ENCODE data around the gene LGALS3BP. TPM values are rescaled to one million over a fixed set of nuclear protein-coding genes. Genes with fewer than 3 reads are reported as not detected.

LGALS3BP gene
- total and polyA plus RNA-seq, 2 of the 4 experiments (the other 2 are of a cell fraction), result 33.7 to 273 TPM

- H2BK5ac ChIP-seq (ENCODE audit: low read depth, low read length, poor library complexity, severe bottlenecking), result no peak overlapping the region
- H2BK15ac ChIP-seq (ENCODE audit: low read depth, low read length), result no peak overlapping the region
- no peak for ATAC-seq (ENCODE audit: low read depth)
- dilution Hi-C loops (cut with HindIII; ENCODE audit: low sequenced_read_pairs, unreplicated experiment) (no loop called here), intact Hi-C loops (cut with micrococcal nuclease) (no loop called here), in situ Hi-C loops (cut with MboI; ENCODE audit: low sequenced_read_pairs) (no loop called here)
- no peak overlapping the region for H3K14ac ChIP-seq (replicated peaks; ENCODE audit: low read depth, low read length)
- no peak overlapping the region for H3K4ac ChIP-seq (ENCODE audit: low read depth, low read length)
- no peak overlapping the region for H3K56ac ChIP-seq (ENCODE audit: extremely low read depth, insufficient read depth, low read length)
- no peaks in the 10 kb centered on the region for H3K36me3 ChIP-seq (ENCODE audit: control insufficient read depth, insufficient read depth, low read length)
- no peak overlapping the region for H4K5ac ChIP-seq (ENCODE audit: low read depth, low read length)
- no peak overlapping the region for H3K4me3 ChIP-seq (ENCODE audit: insufficient read depth, low read depth, low read length)
- H3K18ac ChIP-seq (ENCODE audit: low read depth, low read length), result no peak overlapping the region
- no peaks in the 10 kb centered on the region for H3K9me1 ChIP-seq (ENCODE audit: insufficient read depth, low read length)
- CTCF ChIA-PET, result no interaction called here
- no TSS peak for BruUV-seq (replicated peaks)
- TF ChIP-seq ELK1 (IDR thresholded peaks at IDR 0.05; ENCODE audit: borderline replicate concordance, low read depth, low read length) (no peak), RCOR1 (IDR thresholded peaks at IDR 0.05; ENCODE audit: insufficient replicate concordance, low read length) (no peak), CTCF (conservative IDR thresholded peaks at IDR 0.05; ENCODE audit: low read depth, low read length) (no peak), CEBPB (IDR thresholded peaks at IDR 0.05; ENCODE audit: low read depth, low read length) (no peak), MAFK (IDR thresholded peaks at IDR 0.05; ENCODE audit: low read depth, low read length) (no peak), MAZ (IDR thresholded peaks at IDR 0.05; ENCODE audit: borderline replicate concordance, low read depth, low read length) (no peak), FOS (IDR thresholded peaks at IDR 0.05; ENCODE audit: low read depth, low read length) (no peak)
- H2AK9ac ChIP-seq (replicated peaks; ENCODE audit: low read depth, low read length, poor library complexity), result no peak overlapping the region
- H3K23ac ChIP-seq (ENCODE audit: low read depth, low read length), result no peak overlapping the region
- no peak overlapping the region for H3K9ac ChIP-seq (ENCODE audit: low read depth, low read length)
- no peak overlapping the region for H3K27ac ChIP-seq (ENCODE audit: insufficient read depth, low read length)
- H2AK5ac ChIP-seq (ENCODE audit: low read depth, low read length), result no peak overlapping the region
- no peaks in the 10 kb centered on the region for H3K79me1 ChIP-seq (ENCODE audit: low read depth in 1 of 2, low read length in 2 of 2)
- 77% methylated on average over 8 of the region's 18 CpGs; no CpG with 5 or more reads in 1 of the 2 experiments for WGBS, 2 experiments (ENCODE audit: extremely low coverage in 2 of 2, insufficient read length in 1 of 2)
- POLR2A ChIA-PET (ENCODE audit: unreplicated experiment), result no interaction called here
- peak overlapping the region; percentile 49 for H2AFZ ChIP-seq (replicated peaks; ENCODE audit: low read length, poor library complexity)
- peaks cover 15% of the 10 kb centered on the region for H3K9me3 ChIP-seq (ENCODE audit: control insufficient read depth, insufficient read depth, low read length)
- DNase-seq, result no peak
- H4K8ac ChIP-seq (ENCODE audit: low read depth in 2 of 2, low read length in 2 of 2), result no peak overlapping the region
- no peak overlapping the region for H4K91ac ChIP-seq (ENCODE audit: insufficient read depth, low read depth, low read length)
- H3K4me1 ChIP-seq (ENCODE audit: control insufficient read depth, insufficient read depth, low read length), result peaks cover 10% of the 10 kb centered on the region
- no peaks in the 10 kb centered on the region; the same call in 1 of the 2 replicates for H3K27me3 ChIP-seq (ENCODE audit: control insufficient read depth, insufficient read depth, low read length)
- H3K4me2 ChIP-seq (ENCODE audit: low read depth, low read length), result no peak overlapping the region
- H2BK120ac ChIP-seq (ENCODE audit: low read depth, low read length), result no peak overlapping the region
- H4K20me1 ChIP-seq (ENCODE audit: insufficient read depth, low read length), result no peaks in the 10 kb centered on the region
- no peak overlapping the region for H2BK20ac ChIP-seq (ENCODE audit: low read depth, low read length)
These were observed 32.2 kb downstream of the LGALS3BP start for GRCh38 chr17:78947235-78948149.
